DMS153 (cell line): ENCODE results near the gene PHACTR1.

ENCODE experiments used
- DNase-seq: peaks from one replicate; lab custom pipeline; 2025; lab: John Stamatoyannopoulos, UW

The PHACTR1 gene

GRCh38 chr6:13027207-13027606 lies 310.6 kb downstream of the PHACTR1 start:
- DNase-seq = no peak

DNA sequence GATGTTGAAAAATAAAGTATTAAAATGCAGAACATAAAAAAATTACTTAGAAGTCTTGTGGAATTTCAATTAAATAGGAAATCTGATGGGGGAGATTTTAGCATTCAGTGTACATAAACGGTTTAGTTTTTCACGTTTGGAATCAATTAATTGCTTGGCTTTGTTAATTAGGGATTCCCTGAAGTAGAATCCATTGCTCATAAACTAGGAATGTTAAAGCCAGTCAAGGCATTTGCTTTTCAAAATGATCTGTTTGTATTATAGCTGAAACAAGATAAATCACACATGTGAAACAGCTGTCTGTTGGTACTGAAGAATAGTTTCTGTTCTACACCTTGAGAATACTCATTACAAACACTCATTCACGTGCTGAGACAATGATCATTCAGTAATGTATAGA lies 313.8 kb downstream of the PHACTR1 start:
- DNase-seq = no peak

DNA sequence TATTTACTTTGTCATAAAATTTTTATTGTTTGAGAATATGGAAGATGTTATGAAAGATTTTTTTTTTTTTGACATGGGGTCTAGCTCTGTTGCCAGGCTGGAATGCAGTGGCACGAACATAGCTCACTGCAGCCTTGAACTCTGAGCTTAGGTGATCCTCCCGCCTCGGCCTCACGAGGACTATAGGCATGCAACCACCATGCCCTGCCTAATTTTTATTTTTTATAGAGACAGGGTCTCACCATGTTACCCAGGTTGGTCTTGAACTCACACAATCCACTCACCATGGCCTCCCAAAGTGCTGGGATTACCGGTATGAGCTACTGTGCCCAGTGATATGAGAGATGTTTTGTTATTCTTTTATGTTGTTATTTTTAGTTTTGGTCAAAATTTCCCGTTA lies 316.0 kb downstream of the PHACTR1 start:
- DNase-seq = no peak

- DNase-seq = no peak
Measured at GRCh38 chr6:13033145-13033544, 316.6 kb downstream of the PHACTR1 start.

- no peak for DNase-seq
Measured at GRCh38 chr6:13034316-13034715, 317.7 kb downstream of the PHACTR1 start.

DNA sequence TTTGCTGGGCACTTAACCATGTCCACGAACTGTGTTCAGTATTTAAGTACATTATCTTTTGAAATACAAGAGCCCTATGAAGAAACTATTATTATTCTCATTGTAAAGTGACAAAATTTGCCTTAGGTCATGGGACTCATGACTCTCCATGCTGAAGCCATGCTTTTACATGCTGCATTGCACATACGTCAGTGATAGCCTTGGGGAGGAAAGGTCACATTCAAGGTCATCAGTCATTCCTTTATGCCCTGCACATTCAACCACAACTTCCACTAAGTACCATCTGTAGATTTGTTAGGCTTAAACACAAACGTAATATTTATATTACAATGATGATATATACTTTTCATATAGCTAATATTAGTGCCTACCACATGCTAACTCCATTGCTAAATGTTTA lies 319.0 kb downstream of the PHACTR1 start:
- no peak for DNase-seq

- DNase-seq = no peak
Measured at GRCh38 chr6:13038315-13038714, 321.7 kb downstream of the PHACTR1 start.

DNA sequence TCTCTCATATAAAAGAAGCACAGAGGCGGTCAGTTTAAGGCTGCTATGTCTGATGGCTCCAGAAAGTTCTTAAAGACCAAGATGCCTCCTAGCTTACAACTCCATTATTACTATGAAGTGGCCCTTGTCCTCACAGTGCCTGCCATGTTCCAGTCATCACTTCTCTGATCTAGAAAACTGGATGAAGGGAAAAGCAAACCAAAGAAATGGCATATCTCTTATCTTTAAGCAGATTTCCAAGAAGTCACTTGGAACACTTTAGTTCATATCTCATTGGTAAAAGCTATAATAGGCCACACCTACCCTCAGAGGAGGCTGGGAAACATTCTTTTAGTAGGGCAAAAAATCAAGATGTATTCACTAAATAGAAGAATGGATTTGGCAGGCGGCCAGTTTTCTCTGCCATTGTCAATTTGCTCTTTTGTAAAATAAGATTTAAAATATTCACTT lies 322.2 kb downstream of the PHACTR1 start:
- no peak for DNase-seq

GRCh38 chr6:13044390-13044789 lies 327.8 kb downstream of the PHACTR1 start:
- DNase-seq = no peak

DNA sequence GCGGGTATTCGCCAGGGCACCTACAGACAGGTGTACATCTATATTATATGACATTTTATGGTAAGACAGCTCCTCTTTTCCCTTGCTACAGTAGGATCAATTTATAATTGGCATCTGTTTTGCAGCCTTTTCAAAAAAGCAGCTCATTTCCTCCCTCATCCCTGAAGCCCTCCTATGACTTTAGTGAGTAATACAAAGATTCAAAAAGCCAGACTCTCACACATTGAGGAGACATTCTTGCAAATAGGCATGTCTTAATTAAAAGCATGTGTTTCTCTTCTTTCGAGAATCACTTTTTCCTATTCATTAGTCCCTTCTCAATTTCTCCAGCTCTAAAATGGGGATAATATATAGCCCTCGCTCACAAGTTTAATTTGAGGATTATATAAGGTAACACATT lies 328.3 kb downstream of the PHACTR1 start:
- no peak for DNase-seq

DNA sequence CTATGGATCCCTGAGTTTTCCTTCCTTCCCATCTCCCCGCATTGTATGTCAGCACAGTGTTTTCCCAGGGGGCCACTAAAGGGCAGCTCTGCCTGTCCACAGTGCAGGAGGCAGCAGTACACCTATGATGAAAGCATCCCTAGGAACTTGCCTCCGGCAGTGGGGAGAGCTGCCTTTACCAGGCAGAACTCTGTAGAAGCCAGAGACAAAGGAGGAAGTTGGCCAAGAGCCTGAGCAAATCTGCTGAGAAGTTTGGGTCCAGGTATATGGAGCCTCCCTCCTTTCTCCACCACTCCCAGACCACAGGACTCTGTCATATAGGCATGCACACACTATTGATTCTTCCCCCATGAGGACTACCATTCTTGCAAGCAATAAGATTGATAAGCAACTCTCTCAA lies 329.1 kb downstream of the PHACTR1 start:
- no peak for DNase-seq

DNA sequence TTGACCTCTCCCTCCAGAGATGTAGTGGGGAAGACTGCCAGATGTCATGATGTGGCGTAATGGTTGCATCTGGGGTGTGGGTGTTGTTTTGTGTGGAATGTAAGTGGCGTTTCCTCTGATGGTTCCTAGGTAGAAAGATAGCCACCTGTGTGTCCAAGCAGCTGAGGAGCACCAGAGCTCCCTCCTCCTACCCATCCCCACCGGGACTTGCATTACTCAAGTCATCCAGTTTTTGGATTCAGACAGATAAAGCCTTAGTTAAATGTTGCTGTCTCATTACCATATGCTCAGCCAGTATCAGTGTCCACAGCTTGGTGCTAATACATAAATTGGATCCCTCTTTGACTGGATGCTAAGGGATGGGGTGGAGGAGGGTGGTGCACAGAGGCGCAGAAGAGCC lies 329.5 kb downstream of the PHACTR1 start:
- DNase-seq = no peak

- DNase-seq = no peak
Measured at GRCh38 chr6:13048113-13048512, 331.5 kb downstream of the PHACTR1 start.

GRCh38 chr6:13049666-13050254 lies 333.2 kb downstream of the PHACTR1 start:
- DNase-seq = no peak

DNA sequence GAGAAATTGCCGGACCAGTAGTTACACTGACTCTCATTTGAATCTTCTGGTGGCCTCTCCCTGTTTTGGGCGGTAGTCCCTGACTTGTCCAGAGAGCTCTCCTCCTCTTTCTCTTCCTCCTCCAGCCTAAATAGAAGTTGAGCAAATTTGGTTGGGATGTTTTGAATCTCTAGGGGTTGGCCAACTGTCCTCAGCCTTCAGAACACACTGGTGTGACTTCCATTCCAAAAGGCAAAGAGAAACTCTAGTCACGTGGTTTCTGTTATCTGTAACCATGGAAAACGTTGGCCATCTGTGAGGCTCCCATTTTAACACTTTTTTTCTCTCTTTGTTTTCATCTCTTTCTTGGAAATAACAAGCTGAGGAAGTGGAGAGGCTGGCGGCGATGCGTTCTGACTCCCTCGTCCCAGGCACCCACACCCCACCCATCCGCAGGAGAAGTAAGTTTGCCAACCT lies 336.5 kb downstream of the PHACTR1 start:
- DNase-seq = no peak

DNA sequence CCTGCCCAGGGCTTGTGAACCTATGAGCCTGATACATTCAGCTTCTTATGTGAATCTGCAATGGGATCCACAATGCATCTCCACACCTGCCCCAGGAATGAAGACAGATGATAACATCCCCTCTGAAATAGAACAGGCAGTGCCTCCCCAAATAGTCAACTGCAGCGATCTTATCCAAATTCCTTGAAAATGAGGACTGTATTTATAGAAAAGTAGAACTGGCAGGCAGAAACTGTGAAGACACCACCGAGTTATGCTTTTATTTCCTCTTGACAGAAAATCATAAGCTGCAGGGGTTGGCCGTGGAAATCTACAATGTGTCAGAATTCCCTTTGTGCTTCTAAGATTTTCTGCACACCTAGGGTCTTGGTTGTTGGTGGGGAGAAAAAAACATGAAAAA lies 341.5 kb downstream of the PHACTR1 start:
- no peak for DNase-seq

GRCh38 chr6:13059026-13059425 lies 342.5 kb downstream of the PHACTR1 start:
- no peak for DNase-seq

DNA sequence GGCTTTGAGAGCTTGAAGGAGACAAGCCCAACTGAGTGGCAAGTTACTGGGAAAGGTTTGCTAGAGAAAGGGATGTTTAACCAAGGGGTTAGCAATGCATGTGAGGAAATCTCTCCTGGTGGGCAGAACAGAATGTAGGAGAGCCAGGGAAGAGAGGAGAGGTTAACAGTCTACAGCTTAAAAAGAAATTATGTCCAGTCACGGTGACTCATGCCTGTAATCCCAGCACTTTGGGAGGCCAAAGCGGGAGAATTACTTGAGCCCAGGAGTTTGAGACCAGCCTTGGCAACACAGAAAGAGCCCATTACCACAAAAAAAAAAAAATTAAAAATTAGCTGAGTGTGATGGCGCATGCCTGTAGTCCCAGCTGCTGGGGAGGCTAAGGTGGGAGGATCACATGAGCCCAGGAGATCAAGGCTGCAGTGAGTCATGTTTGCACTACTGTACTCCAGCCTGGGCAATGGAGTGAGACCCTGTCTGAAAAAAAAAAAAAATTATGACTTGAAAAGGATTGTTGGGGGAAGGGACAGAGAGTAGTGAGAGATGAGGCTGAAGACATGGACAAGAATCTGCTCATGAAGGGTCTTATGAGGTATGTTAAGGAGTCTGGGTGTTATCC lies 346.8 kb downstream of the PHACTR1 start:
- DNase-seq = no peak

- DNase-seq = no peak
Measured at GRCh38 chr6:13065581-13065980, 349.0 kb downstream of the PHACTR1 start.

GRCh38 chr6:13066050-13066449 lies 349.5 kb downstream of the PHACTR1 start:
- DNase-seq = no peak

DNA sequence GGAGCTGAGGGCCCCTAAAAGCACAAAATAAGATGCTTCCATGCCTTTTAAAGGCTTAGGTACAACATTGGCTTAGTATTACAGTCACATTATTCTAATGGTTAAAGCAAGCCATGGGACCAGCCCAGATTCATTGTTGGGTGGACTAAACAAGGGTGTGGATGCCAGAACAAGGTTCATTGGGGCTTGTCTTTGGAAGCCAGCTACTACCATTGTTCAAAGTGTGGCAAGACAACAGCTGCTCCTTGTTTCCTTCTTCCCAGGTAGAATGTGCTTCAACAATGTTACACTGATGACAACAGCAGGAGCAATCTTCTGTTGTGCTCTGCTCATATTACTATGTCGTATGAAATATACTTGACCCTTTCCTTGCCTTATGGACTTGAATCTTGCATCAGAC lies 350.3 kb downstream of the PHACTR1 start:
- no peak for DNase-seq

GRCh38 chr6:13068586-13069210 lies 352.1 kb downstream of the PHACTR1 start:
- no peak for DNase-seq

GRCh38 chr6:13071550-13072345 lies 355.2 kb downstream of the PHACTR1 start:
- no peak for DNase-seq
